ENCODE measurements around the gene POLR1F.
"Not testable (repeated sequence)": the region's sequence is repeated elsewhere in the genome, so short reads cannot be mapped to it uniquely, and the experiment has no call there.

Gene POLR1F

GRCh38 chr7:19708397-19709248 is at the start of gene POLR1F:
TSS of gene POLR1F (minus strand) at chr7:19709037. CDS start at chr7:19709016, 21 bp downstream.
- DNase-seq: peak; percentile 87 to 92

GRCh38 chr7:19754521-19755116 is 45.8 kb upstream of the POLR1F start:
- no peak for DNase-seq

- DNase-seq: no peak
Measured at GRCh38 chr7:19752020-19752419, 43.2 kb upstream of the POLR1F start.

GRCh38 chr7:19749658-19750057 is 40.8 kb upstream of the POLR1F start:
- no peak for DNase-seq

GRCh38 chr7:19747740-19748339 is 39.0 kb upstream of the POLR1F start:
- DNase-seq: no peak

- no peak for DNase-seq
Measured at GRCh38 chr7:19744075-19744474, 35.2 kb upstream of the POLR1F start.

- no peak for DNase-seq
Measured at GRCh38 chr7:19728716-19729115, 19.9 kb upstream of the POLR1F start.

- DNase-seq: no peak
Measured at GRCh38 chr7:19725770-19726169, 16.9 kb upstream of the POLR1F start.

GRCh38 chr7:19715499-19715898 is 6.7 kb upstream of the POLR1F start:
- no peak for DNase-seq

- DNase-seq: peak; percentile 14 to 19
Measured at GRCh38 chr7:19713676-19714075, 4.8 kb upstream of the POLR1F start.

- no peak for DNase-seq
Measured at GRCh38 chr7:19709249-19709578, 377 bp upstream of the POLR1F start.

GRCh38 chr7:19707240-19707639 is 1.6 kb downstream of the POLR1F start:
- no peak for DNase-seq

- no peak for DNase-seq
Measured at GRCh38 chr7:19705663-19706062, 3.2 kb downstream of the POLR1F start.

- DNase-seq: no peak
Measured at GRCh38 chr7:19701471-19701870, 7.4 kb downstream of the POLR1F start.

- DNase-seq: no peak
Measured at GRCh38 chr7:19700936-19701335, 7.9 kb downstream of the POLR1F start.

- no peak for DNase-seq
Measured at GRCh38 chr7:19698331-19698730, 10.5 kb downstream of the POLR1F start.

GRCh38 chr7:19696926-19697325 is 11.9 kb downstream of the POLR1F start:
- no peak for DNase-seq

- no peak for DNase-seq
Measured at GRCh38 chr7:19692111-19692828, 16.6 kb downstream of the POLR1F start.

GRCh38 chr7:19690736-19691135 is 18.1 kb downstream of the POLR1F start:
- no peak for DNase-seq

- DNase-seq: not testable (repeated sequence)
Measured at GRCh38 chr7:19689130-19689529, 19.7 kb downstream of the POLR1F start.

GRCh38 chr7:19681596-19681995 is 27.2 kb downstream of the POLR1F start:
- DNase-seq: no peak

- no peak for DNase-seq
Measured at GRCh38 chr7:19677180-19677579, 31.7 kb downstream of the POLR1F start.

GRCh38 chr7:19675816-19676215 is 33.0 kb downstream of the POLR1F start:
- no peak for DNase-seq

Measured in stimulated activated CD4-positive, alpha-beta T cell treated with anti-CD3 and anti-CD28 coated beads, Interleukin-4, amount 100 ng/mL, for 4 hours (primary cell).